IgD-negative memory B cell (primary cell): ENCODE data around the gene ITPRIP. TPM values are rescaled to one million over a fixed set of nuclear protein-coding genes. Genes with fewer than 3 reads are reported as not detected.

Experiments
- H3K27ac Mint-ChIP-seq, 3 donors: one replicate each; pipeline ENCODE4 v1.8.0; 2020 to 2022; ENCODE audit warnings: mild to moderate bottlenecking in 3 of 3, mixed read lengths in 3 of 3, moderate library complexity in 1 of 3
- H3K27me3 Mint-ChIP-seq: one replicate; pipeline ENCODE4 v1.8.0; 2021; ENCODE audit warnings: mixed read lengths
- H3K36me3 Mint-ChIP-seq: one replicate; pipeline ENCODE4 v1.8.0; 2020; ENCODE audit warnings: mild to moderate bottlenecking, mixed read lengths
- H3K4me1 Mint-ChIP-seq, 3 donors: one replicate each; pipeline ENCODE4 v1.8.0; 2020 to 2022; ENCODE audit warnings: mixed read lengths in 3 of 3, mild to moderate bottlenecking in 1 of 3
- H3K4me3 Mint-ChIP-seq, 4 donors: one replicate each; pipeline ENCODE4 v1.8.0; 2020 to 2022; ENCODE audit warnings: mild to moderate bottlenecking in 4 of 4, mixed read lengths in 4 of 4, moderate library complexity in 3 of 4
- H3K9me3 Mint-ChIP-seq, 3 donors: one replicate each; pipeline ENCODE4 v1.8.0; 2020 to 2021; ENCODE audit warnings: mixed read lengths in 3 of 3, mild to moderate bottlenecking in 1 of 3
- polyA plus RNA-seq: library from polyadenylated mRNA; unstranded; fragments of 300-500 nt; fragmentation: Illumina TruSeq; gene quantifications from one replicate; pipeline ENCODE4 v1.2.3, GENCODE V29; 2021

The ITPRIP gene
- polyA plus RNA-seq, 1 donor from 2014 or later: 22.8 TPM

DNA sequence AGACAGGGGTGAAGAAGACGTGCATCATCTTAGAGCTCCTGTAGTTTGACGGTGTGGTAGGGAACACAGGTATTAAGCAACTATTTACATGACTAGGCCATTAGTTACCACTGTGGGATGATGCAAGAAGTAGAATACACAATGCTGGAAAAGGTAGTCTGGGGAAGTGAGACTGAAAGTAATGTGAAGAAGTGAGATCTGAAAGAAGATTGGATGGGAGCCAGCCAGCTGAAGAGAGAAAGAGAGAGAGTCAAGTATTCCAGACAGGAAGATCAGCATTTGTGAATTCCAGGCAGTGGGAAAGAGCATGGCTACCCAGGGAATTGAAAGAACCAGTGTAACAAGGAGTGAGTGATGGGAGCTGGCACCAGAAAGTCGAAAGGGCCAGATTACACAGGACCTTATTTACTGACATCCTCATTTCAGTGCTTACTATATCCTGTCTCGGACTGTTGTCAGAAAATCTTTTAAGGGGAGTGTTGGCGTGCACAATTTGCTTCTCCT lies 11.4 kb upstream of the ITPRIP start:
- H3K4me3 Mint-ChIP-seq: no peak overlapping the region
- H3K36me3 Mint-ChIP-seq: no peaks in the 10 kb centered on the region
- H3K4me1 Mint-ChIP-seq: peaks cover 20 to 34% (median 20%) of the 10 kb centered on the region in 3 donors
- H3K27ac Mint-ChIP-seq: no peak overlapping the region
- H3K27me3 Mint-ChIP-seq: no peaks in the 10 kb centered on the region
- peaks cover 0 to 2% (median 0%) of the 10 kb centered on the region in 3 donors for H3K9me3 Mint-ChIP-seq

DNA sequence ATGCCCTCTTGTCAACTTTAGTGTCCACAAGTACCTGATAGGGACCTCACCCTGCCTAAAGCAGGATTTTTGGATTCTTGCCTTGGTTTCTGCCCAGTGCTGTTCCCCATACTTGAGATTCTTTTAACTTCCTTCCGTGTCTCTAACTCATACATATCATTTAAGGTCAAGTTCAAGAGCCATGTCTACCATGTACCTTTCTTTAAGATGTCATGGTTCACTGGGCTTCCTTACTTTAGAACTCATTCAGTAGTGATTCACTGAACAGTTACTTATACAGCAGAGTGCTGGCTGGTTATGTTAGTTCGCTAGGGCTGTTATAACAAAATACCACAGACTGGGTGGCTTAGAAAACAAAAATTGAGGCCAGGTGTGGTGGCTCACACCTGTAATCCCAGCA lies 10.3 kb upstream of the ITPRIP start:
- Mint-ChIP-seq H3K4me3 (peak overlapping the region in 1 of 4 donors; percentile 71), H3K27ac (peak overlapping the region in 1 of 3 donors; percentile 5), H3K36me3 (no peaks in the 10 kb centered on the region), H3K27me3 (no peaks in the 10 kb centered on the region), H3K4me1 (peaks cover 20 to 34% (median 20%) of the 10 kb centered on the region in 3 donors), H3K9me3 (peaks cover 0 to 2% (median 0%) of the 10 kb centered on the region in 3 donors)

DNA sequence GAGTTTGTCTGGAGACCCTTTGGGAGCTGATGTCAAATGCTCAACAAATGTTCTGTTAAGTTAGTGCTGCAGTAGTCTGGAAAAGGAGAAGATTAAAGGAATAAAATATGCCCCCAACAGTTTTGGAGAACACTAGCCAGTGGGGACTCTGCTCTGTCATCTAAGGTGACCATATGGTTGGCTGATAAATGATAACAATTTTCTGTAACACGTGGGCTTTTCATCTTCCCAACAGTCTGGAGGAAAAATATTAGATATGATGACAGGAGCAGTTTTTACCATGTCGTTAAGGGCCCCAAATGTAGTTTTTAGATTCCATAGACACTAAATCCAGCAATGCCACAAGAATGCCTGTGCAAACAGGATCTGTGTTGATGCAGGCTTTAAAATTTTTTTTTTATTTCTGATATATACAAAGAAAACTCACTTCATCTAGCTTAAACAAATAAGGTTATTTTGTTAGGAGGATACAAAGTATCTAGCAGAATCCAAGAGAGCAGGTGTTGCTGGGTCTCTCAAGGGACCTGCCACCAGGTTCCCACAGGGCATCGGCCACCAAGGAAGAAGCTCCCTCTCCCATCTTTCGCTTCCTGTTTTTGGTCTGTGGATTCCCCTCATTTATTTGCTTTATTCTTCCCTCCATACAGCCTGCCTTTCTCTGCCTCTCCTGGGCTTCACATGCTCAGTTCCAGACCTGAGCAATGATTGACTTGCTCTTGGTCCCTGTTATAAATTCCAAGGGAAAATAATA lies 9.2 kb upstream of the ITPRIP start:
- peak overlapping the region in 2 of 3 donors; percentile 5 to 65 for H3K27ac Mint-ChIP-seq
- H3K4me3 Mint-ChIP-seq: peak overlapping the region in 2 of 4 donors; percentile 11 to 61
- H3K27me3 Mint-ChIP-seq: no peaks in the 10 kb centered on the region
- H3K4me1 Mint-ChIP-seq: peaks cover 17 to 28% (median 18%) of the 10 kb centered on the region in 3 donors
- no peaks in the 10 kb centered on the region for H3K36me3 Mint-ChIP-seq
- H3K9me3 Mint-ChIP-seq: peaks cover 0 to 2% (median 0%) of the 10 kb centered on the region in 3 donors

DNA sequence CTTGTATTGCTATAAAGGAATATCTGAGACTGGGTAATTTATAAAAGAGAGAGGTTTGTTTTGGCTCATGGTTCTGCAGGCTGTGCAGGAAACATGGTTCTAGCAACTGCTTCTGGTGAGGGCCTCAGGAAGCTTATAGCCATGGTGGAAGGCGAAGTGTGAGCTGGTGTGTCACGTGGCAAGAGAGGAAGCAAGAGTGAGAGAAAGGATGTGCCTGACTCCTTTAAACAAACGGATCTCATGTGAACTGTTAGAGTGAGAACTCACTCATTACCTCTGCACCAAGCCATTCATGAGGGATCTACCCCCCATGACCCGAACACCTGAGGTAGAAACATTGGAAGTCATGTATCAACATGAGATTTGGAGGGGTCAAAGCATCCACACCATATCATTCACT lies 7.7 kb upstream of the ITPRIP start:
- Mint-ChIP-seq H3K27ac (no peak overlapping the region), H3K36me3 (no peaks in the 10 kb centered on the region), H3K27me3 (no peaks in the 10 kb centered on the region), H3K4me1 (peaks cover 9 to 19% (median 10%) of the 10 kb centered on the region in 3 donors), H3K9me3 (peaks cover 0 to 2% (median 0%) of the 10 kb centered on the region in 3 donors), H3K4me3 (no peak overlapping the region)

DNA sequence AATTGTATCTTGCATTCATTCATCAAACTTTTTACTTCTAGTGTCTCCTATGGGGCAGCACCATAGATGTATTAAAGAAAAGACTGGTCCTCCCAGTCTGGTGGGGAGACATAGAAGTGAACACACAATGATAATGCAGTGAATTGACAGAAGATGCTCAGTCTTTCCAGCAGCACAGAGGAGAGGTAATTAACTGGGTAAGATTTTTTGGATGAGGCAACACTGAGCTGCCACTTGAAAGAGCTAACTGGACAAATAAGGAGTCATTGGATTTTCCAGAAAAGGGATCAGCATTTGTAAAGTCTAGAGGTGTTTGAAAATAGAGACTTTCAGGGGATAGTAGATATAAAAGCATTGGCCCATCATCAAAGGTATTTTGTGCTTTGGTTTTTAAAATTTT lies 7.2 kb upstream of the ITPRIP start:
- H3K9me3 Mint-ChIP-seq: peaks cover 0 to 2% (median 0%) of the 10 kb centered on the region in 3 donors
- no peaks in the 10 kb centered on the region for H3K27me3 Mint-ChIP-seq
- peaks cover 9 to 19% (median 10%) of the 10 kb centered on the region in 3 donors for H3K4me1 Mint-ChIP-seq
- H3K27ac Mint-ChIP-seq: no peak overlapping the region
- no peak overlapping the region for H3K4me3 Mint-ChIP-seq
- no peaks in the 10 kb centered on the region for H3K36me3 Mint-ChIP-seq

DNA sequence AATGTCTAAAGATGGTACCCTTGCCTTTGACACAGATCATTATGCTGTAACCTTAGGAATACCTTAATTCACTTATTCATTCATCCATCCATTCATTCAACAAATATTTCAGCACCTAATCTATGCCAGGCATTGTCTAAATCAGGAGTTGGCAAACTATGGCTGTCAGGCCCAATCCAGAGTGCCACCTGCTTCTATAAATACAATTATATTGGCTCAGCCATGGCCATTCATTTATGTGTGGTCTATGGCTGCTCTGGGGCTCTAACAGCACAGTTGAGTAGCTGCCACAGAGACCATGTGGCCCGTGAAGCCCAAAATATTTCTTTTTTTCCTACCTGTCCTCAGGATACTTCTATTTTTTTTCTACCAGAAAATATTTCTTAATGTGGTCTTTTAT lies 6.0 kb upstream of the ITPRIP start:
- Mint-ChIP-seq H3K36me3 (no peaks in the 10 kb centered on the region), H3K4me1 (peaks cover 9 to 25% (median 13%) of the 10 kb centered on the region in 3 donors), H3K27ac (no peak overlapping the region), H3K4me3 (no peak overlapping the region), H3K9me3 (peaks cover 0 to 2% (median 0%) of the 10 kb centered on the region in 3 donors), H3K27me3 (no peaks in the 10 kb centered on the region)

DNA sequence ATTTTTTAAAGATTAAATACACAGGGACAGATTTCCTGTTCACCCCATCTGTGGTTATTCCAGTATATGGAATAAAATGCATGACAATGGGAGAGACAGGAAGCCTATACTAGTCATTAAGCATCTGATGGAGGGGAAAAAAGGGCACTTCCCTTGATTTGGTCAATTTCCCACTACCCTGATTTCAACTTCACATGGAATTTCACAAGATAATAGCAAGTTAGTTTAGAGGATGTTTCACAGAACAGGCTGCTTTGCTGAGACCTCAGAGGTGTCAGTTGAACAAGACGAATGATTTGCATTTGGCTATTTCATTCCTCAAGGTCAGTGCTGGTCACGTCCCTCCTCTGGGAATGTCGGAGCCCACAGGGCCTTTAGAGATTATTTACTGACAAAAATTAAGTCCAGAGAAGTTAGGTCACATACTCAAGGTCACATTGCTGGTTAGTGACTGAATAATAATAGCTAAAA lies 4.7 kb upstream of the ITPRIP start:
- Mint-ChIP-seq H3K4me3 (peak overlapping the region in 1 of 4 donors; percentile 12), H3K27me3 (peaks cover 1% of the 10 kb centered on the region), H3K36me3 (no peaks in the 10 kb centered on the region), H3K9me3 (peaks cover 0 to 2% (median 0%) of the 10 kb centered on the region in 3 donors), H3K4me1 (peaks cover 7 to 21% (median 11%) of the 10 kb centered on the region in 3 donors), H3K27ac (no peak overlapping the region)

DNA sequence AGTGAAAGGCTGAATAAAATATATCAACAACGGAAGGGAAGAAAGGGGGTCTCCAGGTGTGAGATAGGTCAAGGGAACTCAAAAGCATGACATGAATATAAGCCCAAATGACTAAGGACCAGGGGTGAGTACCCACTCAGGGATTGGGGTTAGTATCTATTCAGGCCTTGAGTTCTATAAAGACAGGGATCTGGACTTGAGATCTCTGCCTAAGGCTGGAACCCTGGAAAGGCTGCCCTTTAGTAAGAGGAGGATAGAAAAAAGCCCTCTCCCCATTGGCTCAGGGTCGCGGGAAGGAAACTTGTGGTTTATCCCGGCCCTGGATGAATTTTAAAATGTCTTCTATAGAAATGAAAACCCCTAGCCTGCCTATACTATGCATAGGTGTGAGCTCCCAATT lies 2.4 kb upstream of the ITPRIP start:
- H3K9me3 Mint-ChIP-seq: no peaks in the 10 kb centered on the region
- H3K27me3 Mint-ChIP-seq: peaks cover 1% of the 10 kb centered on the region
- H3K27ac Mint-ChIP-seq: no peak overlapping the region
- H3K36me3 Mint-ChIP-seq: no peaks in the 10 kb centered on the region
- peaks cover 16 to 17% (median 17%) of the 10 kb centered on the region in 3 donors for H3K4me1 Mint-ChIP-seq
- peak overlapping the region in 1 of 4 donors; percentile 99 for H3K4me3 Mint-ChIP-seq

DNA sequence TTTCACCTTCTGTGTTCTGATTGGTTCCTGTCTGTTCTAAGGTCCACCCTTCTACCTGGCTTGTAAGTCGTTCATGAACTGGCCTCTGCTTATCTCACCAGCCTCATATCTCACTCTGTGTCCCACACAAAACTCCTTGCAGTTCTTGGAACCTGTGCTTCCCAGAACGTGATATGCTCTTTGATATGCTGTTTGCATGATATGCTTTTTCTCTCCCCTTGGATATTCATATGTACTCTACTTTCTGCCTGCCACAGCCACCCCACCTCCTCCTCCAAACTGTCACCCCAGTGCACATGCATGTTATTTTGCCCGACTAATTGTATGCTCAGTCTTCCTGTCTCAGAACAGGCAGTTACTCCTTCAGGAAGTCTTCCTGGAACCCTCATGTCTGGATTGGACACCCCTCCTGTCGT lies 1.9 kb upstream of the ITPRIP start:
- H3K27me3 Mint-ChIP-seq: peaks cover 1% of the 10 kb centered on the region
- H3K9me3 Mint-ChIP-seq: no peaks in the 10 kb centered on the region
- no peaks in the 10 kb centered on the region for H3K36me3 Mint-ChIP-seq
- H3K27ac Mint-ChIP-seq: peak overlapping the region in 1 of 3 donors; percentile 0
- H3K4me3 Mint-ChIP-seq: peak overlapping the region; percentile 5 to 99 (median 70)
- peaks cover 19 to 22% (median 22%) of the 10 kb centered on the region in 3 donors for H3K4me1 Mint-ChIP-seq

DNA sequence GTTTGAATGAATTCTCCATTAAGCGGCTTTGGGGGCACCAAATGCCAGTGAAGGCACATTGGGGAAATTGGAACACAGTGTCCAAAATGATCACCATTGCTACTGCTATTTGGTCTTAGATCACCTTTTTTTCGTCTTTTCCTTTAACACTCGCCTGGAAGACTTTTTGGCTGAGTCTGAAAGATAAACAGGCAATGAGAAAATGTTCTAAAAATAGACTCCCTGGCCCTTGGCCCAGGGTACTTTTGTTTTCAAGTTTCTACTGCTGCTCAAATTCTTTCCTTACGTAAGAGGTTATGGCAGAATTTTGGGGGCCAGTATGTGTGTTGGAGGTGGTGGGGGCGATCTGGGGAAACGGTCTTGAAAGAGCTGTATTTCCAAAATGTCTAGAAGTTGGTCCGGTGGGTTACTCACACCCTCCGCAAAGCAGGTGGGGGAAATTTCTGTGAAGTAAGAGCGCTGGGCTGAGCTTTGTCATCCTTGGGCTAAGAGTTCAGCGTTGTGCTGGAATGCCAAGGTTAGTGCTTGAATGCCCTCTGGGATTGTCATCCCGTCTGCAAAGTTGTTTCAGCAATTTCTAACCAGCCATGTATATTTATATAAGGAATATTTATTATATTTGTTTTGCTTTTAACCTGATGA lies 1.3 kb upstream of the ITPRIP start:
- Mint-ChIP-seq H3K27ac (peak overlapping the region; percentile 0 to 99 (median 98)), H3K27me3 (peaks cover 1% of the 10 kb centered on the region), H3K9me3 (no peaks in the 10 kb centered on the region), H3K4me1 (peaks cover 24 to 27% (median 27%) of the 10 kb centered on the region in 3 donors), H3K4me3 (peak overlapping the region; percentile 99 to 100 (median 99)), H3K36me3 (no peaks in the 10 kb centered on the region)

GRCh38 chr10:104337521-104337984 lies 712 bp downstream of the ITPRIP start:
- Mint-ChIP-seq H3K27me3 (peaks cover 1% of the 10 kb centered on the region), H3K36me3 (no peaks in the 10 kb centered on the region), H3K4me1 (peaks cover 35 to 38% (median 35%) of the 10 kb centered on the region in 3 donors), H3K27ac (peak overlapping the region; percentile 89 to 97 (median 96)), H3K4me3 (peak overlapping the region; percentile 99 to 100 (median 99)), H3K9me3 (no peaks in the 10 kb centered on the region)

GRCh38 chr10:104336821-104337467 lies 1.3 kb downstream of the ITPRIP start:
- Mint-ChIP-seq H3K4me1 (peaks cover 36 to 40% (median 36%) of the 10 kb centered on the region in 3 donors), H3K4me3 (peak overlapping the region; percentile 99 to 100 (median 99)), H3K27me3 (peaks cover 1% of the 10 kb centered on the region), H3K9me3 (no peaks in the 10 kb centered on the region), H3K27ac (peak overlapping the region; percentile 89 to 97 (median 96)), H3K36me3 (no peaks in the 10 kb centered on the region)

GRCh38 chr10:104334965-104335650 lies 3.2 kb downstream of the ITPRIP start:
- H3K4me1 Mint-ChIP-seq: peaks cover 47 to 57% (median 48%) of the 10 kb centered on the region in 3 donors
- peak overlapping the region; percentile 86 to 93 (median 90) for H3K27ac Mint-ChIP-seq
- peak overlapping the region; percentile 35 to 93 (median 84) for H3K4me3 Mint-ChIP-seq
- H3K9me3 Mint-ChIP-seq: no peaks in the 10 kb centered on the region
- peaks cover 3% of the 10 kb centered on the region for H3K36me3 Mint-ChIP-seq
- peaks cover 1% of the 10 kb centered on the region for H3K27me3 Mint-ChIP-seq

- no peaks in the 10 kb centered on the region for H3K9me3 Mint-ChIP-seq
- H3K36me3 Mint-ChIP-seq: peaks cover 3% of the 10 kb centered on the region
- peaks cover 1% of the 10 kb centered on the region for H3K27me3 Mint-ChIP-seq
- H3K4me3 Mint-ChIP-seq: peak overlapping the region in 3 of 4 donors; percentile 81 to 93 (median 86)
- H3K4me1 Mint-ChIP-seq: peaks cover 50 to 59% (median 50%) of the 10 kb centered on the region in 3 donors
- H3K27ac Mint-ChIP-seq: peak overlapping the region; percentile 23 to 93 (median 90)
These were observed 3.7 kb downstream of the ITPRIP start for GRCh38 chr10:104334561-104334960.
